H9 (cell line): ENCODE measurements around the gene F3. TPM values are rescaled to one million over a fixed set of nuclear protein-coding genes. Genes with fewer than 3 reads are reported as not detected.

Source experiments
- DNase-seq: peaks from one replicate; pipeline ENCODE4 v3.0.0-alpha.2; 2017
- H2AFZ ChIP-seq: one replicate; pipeline ENCODE4 v1.6.1; 2013; ENCODE audit warnings: mild to moderate bottlenecking, low read length, control low read depth, moderate library complexity
- H2AK5ac ChIP-seq: 2 replicates; pipeline ENCODE4 v1.6.1; 2013; ENCODE audit warnings: low read length, control low read depth, mixed read lengths; ENCODE audit not compliant: insufficient read length
- H2BK120ac ChIP-seq: one replicate; pipeline ENCODE4 v1.6.1; 2013; ENCODE audit warnings: low read depth, mild to moderate bottlenecking, low read length, control low read depth, inconsistent platforms; ENCODE audit not compliant: poor library complexity, severe bottlenecking
- H2BK12ac ChIP-seq: 2 replicates; pipeline ENCODE4 v1.6.1; 2013; ENCODE audit warnings: low read length, control low read depth, mixed read lengths, low read depth; ENCODE audit not compliant: insufficient read length
- H2BK15ac ChIP-seq: 2 replicates; pipeline ENCODE4 v1.6.1; 2013; ENCODE audit warnings: low read depth, low read length, control low read depth
- H2BK20ac ChIP-seq: one replicate; pipeline ENCODE4 v1.6.1; 2013; ENCODE audit warnings: low read depth, mild to moderate bottlenecking, low read length, control low read depth, inconsistent platforms; ENCODE audit not compliant: poor library complexity, severe bottlenecking
- H2BK5ac ChIP-seq: 2 replicates; pipeline ENCODE4 v1.6.1; 2013; ENCODE audit warnings: low read length, control low read depth, mixed read lengths; ENCODE audit not compliant: insufficient read length
- H3K14ac ChIP-seq: 2 replicates; pipeline ENCODE4 v1.6.1; 2013; ENCODE audit warnings: low read length, control low read depth; ENCODE audit not compliant: insufficient read depth
- H3K18ac ChIP-seq: 2 replicates; pipeline ENCODE4 v1.6.1; 2013; ENCODE audit warnings: low read depth, mild to moderate bottlenecking, mixed read lengths, low read length, control low read depth; ENCODE audit not compliant: insufficient read length
- H3K23ac ChIP-seq: 2 replicates; pipeline ENCODE4 v1.6.1; 2013; ENCODE audit warnings: low read length, control low read depth, mixed read lengths, low read depth; ENCODE audit not compliant: insufficient read length
- H3K23me2 ChIP-seq: 2 replicates; pipeline ENCODE4 v1.6.1; 2013; ENCODE audit warnings: low read depth, mild to moderate bottlenecking, mixed read lengths, low read length, control low read depth; ENCODE audit not compliant: insufficient read length, poor library complexity, severe bottlenecking
- H3K27ac ChIP-seq: 2 replicates; pipeline ENCODE4 v1.5.1; 2013; ENCODE audit warnings: low read length, control low read depth, mixed read lengths, low read depth; ENCODE audit not compliant: insufficient read length
- H3K27me3 ChIP-seq: 2 replicates; pipeline ENCODE4 v1.6.1; 2013; ENCODE audit warnings: low read length, control low read depth, inconsistent platforms; ENCODE audit not compliant: insufficient read depth
- H3K4ac ChIP-seq: 2 replicates; pipeline ENCODE4 v1.6.1; 2013; ENCODE audit warnings: low read depth, mild to moderate bottlenecking, control low read depth, inconsistent platforms, low read length, moderate library complexity
- H3K4me1 ChIP-seq: 2 replicates; pipeline ENCODE4 v1.6.1; 2013; ENCODE audit warnings: low read length, control low read depth, inconsistent platforms; ENCODE audit not compliant: insufficient read depth
- H3K4me2 ChIP-seq: 2 replicates; pipeline ENCODE4 v1.6.1; 2013; ENCODE audit warnings: low read length, control low read depth, mixed read lengths; ENCODE audit not compliant: insufficient read length, insufficient read depth
- H3K56ac ChIP-seq: 2 replicates; pipeline ENCODE4 v1.6.1; 2013; ENCODE audit warnings: low read depth, mild to moderate bottlenecking, mixed read lengths, low read length, control low read depth; ENCODE audit not compliant: insufficient read length
- H3K79me1 ChIP-seq: 2 replicates; pipeline ENCODE4 v1.6.1; 2013; ENCODE audit warnings: low read depth, mild to moderate bottlenecking, moderate library complexity, low read length, control low read depth, inconsistent platforms; ENCODE audit not compliant: insufficient read depth, poor library complexity, severe bottlenecking
- H3K79me2 ChIP-seq: 2 replicates; pipeline ENCODE4 v1.6.1; 2013; ENCODE audit warnings: low read length, control low read depth, inconsistent platforms; ENCODE audit not compliant: insufficient read depth
- H3K9ac ChIP-seq: 2 replicates; pipeline ENCODE4 v1.6.1; 2013; ENCODE audit warnings: low read length, control low read depth, mixed read lengths; ENCODE audit not compliant: insufficient read length; ENCODE audit errors: extremely low read depth
- H3K9me3 ChIP-seq: one replicate; pipeline ENCODE4 v1.6.1; 2013; ENCODE audit warnings: low read depth, low read length, inconsistent platforms; ENCODE audit not compliant: control insufficient read depth
- H3T11ph ChIP-seq: one replicate; pipeline ENCODE4 v1.6.1; 2013; ENCODE audit warnings: mild to moderate bottlenecking, low read length, control low read depth, inconsistent platforms
- H4K20me1 ChIP-seq: one replicate; pipeline ENCODE4 v1.6.1; 2013; ENCODE audit not compliant: control insufficient read depth, insufficient read length, insufficient read depth
- H4K5ac ChIP-seq: 2 replicates; pipeline ENCODE4 v1.6.1; 2013; ENCODE audit warnings: low read depth, mild to moderate bottlenecking, mixed read lengths, low read length, control low read depth; ENCODE audit not compliant: insufficient read length
- H4K8ac ChIP-seq: replicated peaks from 2 replicates; pipeline ENCODE4 v1.6.1; 2013; ENCODE audit warnings: low read length, control low read depth, mixed read lengths, low read depth; ENCODE audit not compliant: insufficient read length
- H4K91ac ChIP-seq: 2 replicates; pipeline ENCODE4 v1.6.1; 2013; ENCODE audit warnings: low read depth, mild to moderate bottlenecking, moderate library complexity, mixed read lengths, low read length, control low read depth; ENCODE audit not compliant: insufficient read length
- H3K27ac Mint-ChIP-seq, 3 experiments: 2 replicates in 2 of 3; 3 replicates in 1 of 3; pipeline ENCODE4 v1.8.0; 2020 to 2021; ENCODE audit warnings: mixed read lengths in 3 of 3, mild to moderate bottlenecking in 1 of 3, moderate library complexity in 1 of 3
- H3K27me3 Mint-ChIP-seq: 2 replicates; pipeline ENCODE4 v1.8.0; 2021; ENCODE audit warnings: low read depth, mild to moderate bottlenecking, moderate library complexity, mixed read lengths
- H3K36me3 Mint-ChIP-seq, 3 experiments: 2 replicates in 2 of 3; 3 replicates in 1 of 3; pipeline ENCODE4 v1.8.0; 2020 to 2021; ENCODE audit warnings: low read depth in 3 of 3, mixed read lengths in 3 of 3; ENCODE audit not compliant: insufficient read depth in 1 of 3
- H3K4me1 Mint-ChIP-seq, 2 experiments: 2 replicates each; pipeline ENCODE4 v1.8.0; 2020; ENCODE audit warnings: mixed read lengths in 2 of 2
- H3K4me3 Mint-ChIP-seq, 2 experiments: 2 replicates in 1 of 2; 3 replicates in 1 of 2; pipeline ENCODE4 v1.8.0; 2020 to 2021; ENCODE audit warnings: mild to moderate bottlenecking in 2 of 2, mixed read lengths in 2 of 2, moderate library complexity in 1 of 2
- H3K9me3 Mint-ChIP-seq, 2 experiments: 2 replicates in 1 of 2; 3 replicates in 1 of 2; pipeline ENCODE4 v1.8.0; 2020; ENCODE audit warnings: mild to moderate bottlenecking in 2 of 2, mixed read lengths in 2 of 2, moderate library complexity in 1 of 2
- CTCF ChIP-seq: fragments of 200-600 bp; sonication (generic); conservative IDR thresholded peaks from 3 replicates; pipeline ENCODE4 v1.8.0; 2021; ENCODE audit warnings: antibody characterized with exemption, mild to moderate bottlenecking
- WGBS: extraction: QIAGEN DNeasy Blood & Tissue Kit; methylation state at CpG from one replicate; pipeline ENCODE4 v1.1.7; 2013; ENCODE audit warnings: missing lambda C conversion rate, low lambda C conversion rate, mixed read lengths; ENCODE audit not compliant: insufficient read length; ENCODE audit errors: extremely low coverage; 5-methylcytosine and 5-hydroxymethylcytosine counted together
- total RNA-seq: library from RNA; stranded (reverse); gene quantifications from 2 replicates; pipeline ENCODE4 v1.2.1, GENCODE V29; 2021

The F3 gene
- total RNA-seq, 1 experiment from 2014 or later, result 21.7 TPM

- Histone ChIP-seq H3K27ac (no peak overlapping the region), H3K79me1 (no peaks in the 10 kb centered on the region)
- no peak for DNase-seq
Measured at GRCh38 chr1:94531664-94532063, 9.9 kb downstream of the F3 start.

More at GRCh38 chr1:94531664-94532063, 9.9 kb downstream of the F3 start:
- H3K4ac ChIP-seq, result no peak overlapping the region
- H3K23ac ChIP-seq, result no peak overlapping the region
- WGBS, result no CpG with 5 or more reads among the region's 6 CpGs
- no peak overlapping the region for H4K91ac ChIP-seq
- no peaks in the 10 kb centered on the region for H3K9me3 ChIP-seq
- Mint-ChIP-seq H3K9me3 (no peaks in the 10 kb centered on the region), H3K27ac (no peak overlapping the region), H3K36me3 (peaks cover 15 to 68% (median 42%) of the 10 kb centered on the region in 3 experiments; a peak in 5 of 7 replicates), H3K27me3 (no peaks in the 10 kb centered on the region), H3K4me3 (no peak overlapping the region), H3K4me1 (peaks cover 18 to 19% of the 10 kb centered on the region in 2 experiments)
- no peaks in the 10 kb centered on the region for H3K79me2 ChIP-seq
- no peak overlapping the region for H2BK15ac ChIP-seq
- no peak overlapping the region for H3T11ph ChIP-seq
- H3K9ac ChIP-seq, result no peak overlapping the region
- no peak overlapping the region for H3K18ac ChIP-seq
- H2BK20ac ChIP-seq, result no peak overlapping the region
- no peak overlapping the region for H4K5ac ChIP-seq
- H3K4me1 ChIP-seq, result peaks cover 2% of the 10 kb centered on the region; the same call in 1 of the 2 replicates
- H2AK5ac ChIP-seq, result no peak overlapping the region
- TF ChIP-seq CTCF, result no peak
- no peak overlapping the region for H3K4me2 ChIP-seq
- H3K27me3 ChIP-seq, result no peaks in the 10 kb centered on the region
- H3K14ac ChIP-seq, result no peak overlapping the region
- no peak overlapping the region for H2BK5ac ChIP-seq
- no peak overlapping the region for H4K8ac ChIP-seq
- H2BK120ac ChIP-seq, result no peak overlapping the region
- H3K56ac ChIP-seq, result no peak overlapping the region
- no peaks in the 10 kb centered on the region for H4K20me1 ChIP-seq
- no peaks in the 10 kb centered on the region for H3K23me2 ChIP-seq
- H2BK12ac ChIP-seq, result no peak overlapping the region
- H2AFZ ChIP-seq, result no peak overlapping the region
